Measurements from ENCODE around the gene NOC4L.
"Not testable (repeated sequence)": the region's sequence is repeated elsewhere in the genome, so short reads cannot be mapped to it uniquely, and the experiment has no call there.

NOC4L gene

DNA sequence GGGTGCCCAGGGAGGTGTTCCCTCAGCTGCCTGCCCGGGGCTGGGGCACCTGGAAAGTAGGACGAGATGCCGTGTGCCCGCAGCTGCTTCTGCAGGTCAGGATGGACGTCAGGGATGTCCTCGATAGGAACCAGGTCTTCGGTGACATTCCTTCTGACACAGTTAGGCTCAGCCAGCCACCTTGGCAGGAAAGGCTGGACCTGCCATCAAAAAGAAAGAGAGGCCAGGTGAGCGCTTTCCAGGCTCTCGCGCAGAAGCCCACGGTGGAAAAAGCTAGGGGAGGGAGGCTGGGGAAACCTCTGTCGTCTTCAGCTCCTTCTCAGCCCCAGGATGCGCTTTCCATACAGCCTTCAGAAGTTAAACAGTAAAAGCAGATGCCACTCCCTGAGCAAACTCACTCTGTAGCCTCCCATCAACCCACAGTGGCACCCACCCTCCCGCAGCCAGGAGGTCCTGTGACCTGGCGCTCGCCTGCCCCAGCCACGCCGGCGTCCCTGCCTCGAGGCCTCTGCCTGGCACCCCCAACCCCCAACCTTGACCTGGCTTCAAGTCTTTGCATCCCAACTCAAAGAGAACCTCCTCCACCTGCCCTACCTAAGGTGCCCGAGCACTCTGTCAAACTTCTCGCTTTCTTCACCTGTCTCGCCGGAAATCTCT lies 1.4 kb upstream of the NOC4L start:
- DNase-seq (ENCODE audit: low read depth in 3 of 3): no peak

DNA sequence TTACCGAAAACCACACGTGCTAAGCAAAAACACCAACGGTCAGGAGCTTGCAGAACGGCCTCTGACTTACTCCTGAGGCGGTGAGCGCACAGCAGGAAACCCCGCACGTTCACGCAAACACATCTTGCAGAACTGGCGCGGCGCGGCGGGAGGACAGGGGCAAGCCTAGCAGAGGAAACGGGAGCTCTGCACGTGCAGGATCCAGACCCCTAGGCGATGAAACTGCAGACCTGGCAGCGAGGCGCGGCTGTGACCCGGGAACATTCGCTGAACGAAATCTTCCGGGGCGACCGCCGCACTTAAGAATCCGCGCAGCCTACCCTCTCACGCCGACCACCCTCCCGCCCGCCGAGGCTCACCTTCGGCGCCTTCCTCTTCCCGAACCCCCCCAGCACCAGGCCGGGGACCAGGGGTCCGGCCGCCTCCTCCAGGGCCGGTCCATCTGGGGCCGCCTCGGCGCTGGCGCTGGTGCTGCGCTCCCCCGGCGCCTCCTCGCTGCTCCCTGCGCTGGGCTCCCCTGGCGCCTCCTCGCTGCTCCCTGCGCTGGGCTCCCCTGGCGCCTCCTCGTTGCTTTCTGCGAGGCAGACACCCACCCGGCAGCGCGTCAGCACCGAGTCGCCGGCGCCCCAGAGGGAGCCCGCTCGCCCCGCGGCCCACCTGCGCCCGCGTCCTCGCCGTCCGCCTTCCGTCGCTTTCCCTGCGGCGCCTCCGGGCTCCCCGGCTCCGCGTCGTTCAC lies 753 bp upstream of the NOC4L start:
- no peak for DNase-seq (ENCODE audit: low read depth in 3 of 3)

DNA sequence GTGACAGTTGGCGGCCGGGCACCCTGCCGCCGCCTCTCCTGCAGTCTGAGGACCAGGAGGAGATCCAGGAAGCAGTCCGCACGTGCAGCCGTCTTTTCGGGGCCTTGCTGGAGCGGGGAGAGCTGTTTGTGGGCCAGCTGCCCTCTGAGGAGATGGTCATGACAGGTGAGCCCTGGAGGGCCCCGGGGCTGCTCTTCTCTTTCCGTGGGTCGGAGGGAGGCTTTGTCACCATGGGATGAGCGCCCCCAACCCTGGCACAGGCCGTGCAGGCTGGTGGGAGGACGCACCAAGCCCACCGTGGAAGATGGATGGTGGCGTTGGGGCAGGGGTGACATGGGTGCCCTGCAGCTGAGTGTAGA lies 532 bp downstream of the NOC4L start:
- DNase-seq (ENCODE audit: low read depth in 3 of 3): no peak

DNA sequence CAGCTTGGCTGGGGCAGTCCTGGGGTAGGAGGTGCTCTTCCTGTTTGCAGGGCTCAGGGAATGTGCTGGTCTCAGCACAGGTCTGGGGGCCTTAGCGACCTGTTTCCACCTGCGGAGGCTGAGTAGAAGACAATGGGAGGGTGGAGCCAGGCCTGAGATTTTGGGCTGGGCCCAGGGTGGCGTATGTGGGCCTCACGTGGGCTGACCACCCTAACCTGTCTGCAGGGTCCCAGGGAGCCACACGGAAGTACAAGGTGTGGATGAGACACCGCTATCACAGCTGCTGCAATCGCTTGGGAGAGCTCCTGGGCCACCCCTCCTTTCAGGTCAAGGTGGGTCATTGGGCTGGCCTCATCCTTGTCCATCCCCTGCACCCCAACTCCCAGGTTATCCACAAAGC lies 1.1 kb downstream of the NOC4L start:
- no peak for DNase-seq (ENCODE audit: low read depth in 3 of 3)

DNA sequence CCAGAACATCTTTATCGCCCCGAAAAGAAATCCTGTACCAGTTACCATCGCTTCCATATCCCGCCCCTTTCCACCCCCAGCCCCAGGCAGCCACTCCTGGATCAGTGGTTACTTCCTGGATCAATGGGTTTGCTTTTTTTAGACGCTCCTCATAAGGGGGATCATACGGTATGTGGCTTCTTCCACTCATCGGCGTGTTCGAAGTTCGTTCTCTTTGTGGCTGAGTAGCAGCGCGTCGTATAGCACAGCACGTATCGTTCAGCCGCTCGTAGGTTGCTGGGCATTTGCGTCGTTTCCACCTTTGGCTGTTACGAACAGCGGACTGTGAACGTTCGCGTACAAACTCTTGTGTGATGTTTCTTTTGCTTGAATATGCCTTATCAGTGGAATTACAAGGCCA lies 1.8 kb downstream of the NOC4L start:
- no peak for DNase-seq (ENCODE audit: low read depth in 3 of 3)

DNA sequence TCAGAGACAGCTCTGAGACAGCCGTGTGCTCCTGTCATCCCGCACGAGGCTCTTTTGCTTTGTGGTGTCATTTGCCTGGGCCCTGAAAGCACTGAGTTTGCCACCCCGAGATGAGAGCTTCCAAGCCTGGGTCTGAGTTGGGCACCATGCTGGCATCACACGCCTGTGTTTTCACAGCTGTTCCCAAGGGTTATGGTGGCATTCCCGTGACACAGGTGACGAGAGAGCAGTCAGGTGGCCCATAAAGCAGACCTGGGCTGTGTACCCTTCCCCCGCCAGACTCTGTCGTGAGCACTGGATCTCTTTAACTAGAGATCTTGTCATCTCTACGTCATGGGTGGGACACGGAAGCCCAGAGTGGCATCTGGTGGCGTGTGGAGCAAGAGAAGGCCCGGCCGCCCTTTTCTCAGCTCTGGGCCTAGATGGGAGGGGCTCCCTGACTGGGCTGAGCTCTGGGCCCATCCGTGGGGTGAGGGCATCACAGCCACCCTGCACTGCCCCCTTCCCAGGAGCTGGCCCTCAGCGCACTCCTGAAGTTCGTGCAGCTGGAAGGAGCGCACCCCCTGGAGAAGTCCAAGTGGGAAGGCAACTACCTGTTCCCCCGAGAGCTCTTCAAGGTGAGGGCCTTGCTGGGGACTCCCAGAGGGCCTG lies 2.6 kb downstream of the NOC4L start:
- DNase-seq (ENCODE audit: low read depth in 3 of 3): no peak

DNA sequence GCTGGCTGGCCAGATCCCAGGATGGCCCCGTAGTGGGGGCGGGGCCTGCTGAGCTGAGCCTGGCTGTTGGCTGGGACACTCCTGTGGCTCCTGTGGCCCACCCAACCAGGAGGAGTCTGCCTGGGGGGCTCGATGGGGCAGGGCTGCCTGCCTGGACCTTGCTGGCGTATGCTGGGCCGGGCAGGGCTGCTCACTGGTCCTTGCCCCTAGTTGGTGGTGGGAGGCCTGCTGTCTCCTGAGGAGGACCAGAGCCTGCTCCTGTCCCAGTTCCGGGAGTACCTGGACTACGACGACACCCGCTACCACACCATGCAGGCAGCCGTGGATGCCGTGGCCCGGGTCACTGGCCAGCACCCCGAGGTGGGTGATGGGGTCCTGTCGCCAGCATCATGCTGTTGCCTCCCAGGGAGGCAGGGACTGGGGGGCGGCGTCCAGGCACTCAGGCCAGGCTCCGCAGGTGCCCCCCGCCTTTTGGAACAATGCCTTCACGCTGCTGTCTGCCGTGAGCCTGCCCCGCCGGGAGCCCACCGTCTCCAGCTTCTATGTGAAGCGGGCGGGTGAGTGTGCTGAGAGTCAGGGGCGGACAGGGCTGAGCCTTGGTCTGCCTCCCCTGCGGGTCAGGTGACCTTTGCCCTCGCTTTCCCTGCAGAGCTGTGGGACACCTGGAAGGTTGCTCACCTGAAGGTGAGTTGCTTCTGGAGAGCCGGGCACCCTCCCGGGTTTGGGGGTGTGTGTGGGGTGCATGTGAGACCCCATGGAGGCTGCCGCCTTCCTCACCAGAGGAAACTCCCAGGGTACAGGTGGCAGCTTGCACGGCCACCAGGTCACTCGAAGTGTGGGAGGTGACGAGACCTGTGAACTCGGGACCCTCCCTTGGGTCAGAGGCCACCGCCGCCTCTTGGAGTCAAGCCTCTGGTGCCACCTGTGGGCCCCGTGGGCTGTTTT lies 3.4 kb downstream of the NOC4L start:
- DNase-seq (ENCODE audit: low read depth in 3 of 3): no peak

DNA sequence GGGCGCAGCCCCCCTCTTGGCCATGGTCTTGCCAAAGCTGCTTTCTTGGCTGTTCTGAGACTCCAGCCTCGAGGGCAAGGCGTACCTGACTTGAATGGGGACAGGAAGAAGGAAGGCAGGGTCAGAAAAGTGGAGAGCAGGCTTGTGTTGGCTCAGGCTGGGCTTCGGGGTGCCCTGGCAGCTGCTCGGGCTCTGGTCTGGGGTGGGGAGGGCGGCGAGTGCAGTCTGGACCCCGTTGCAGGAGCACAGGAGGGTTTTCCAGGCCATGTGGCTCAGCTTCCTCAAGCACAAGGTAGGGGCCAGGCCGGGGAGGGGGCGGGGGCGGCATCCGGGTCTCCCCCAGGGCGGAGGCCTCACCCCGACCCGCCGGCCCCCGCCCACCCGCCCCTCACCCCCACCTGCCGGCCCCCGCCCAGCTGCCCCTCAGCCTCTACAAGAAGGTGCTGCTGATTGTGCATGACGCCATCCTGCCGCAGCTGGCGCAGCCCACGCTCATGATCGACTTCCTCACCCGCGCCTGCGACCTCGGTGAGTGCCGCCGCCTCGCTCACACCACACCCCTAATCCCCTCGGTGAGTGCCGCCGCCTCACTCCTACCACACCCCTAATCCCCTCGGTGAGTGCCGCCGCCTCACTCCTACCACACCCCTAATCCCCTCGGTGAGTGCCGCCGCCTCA lies 4.2 kb downstream of the NOC4L start:
- no peak for DNase-seq (ENCODE audit: low read depth in 3 of 3)

DNA sequence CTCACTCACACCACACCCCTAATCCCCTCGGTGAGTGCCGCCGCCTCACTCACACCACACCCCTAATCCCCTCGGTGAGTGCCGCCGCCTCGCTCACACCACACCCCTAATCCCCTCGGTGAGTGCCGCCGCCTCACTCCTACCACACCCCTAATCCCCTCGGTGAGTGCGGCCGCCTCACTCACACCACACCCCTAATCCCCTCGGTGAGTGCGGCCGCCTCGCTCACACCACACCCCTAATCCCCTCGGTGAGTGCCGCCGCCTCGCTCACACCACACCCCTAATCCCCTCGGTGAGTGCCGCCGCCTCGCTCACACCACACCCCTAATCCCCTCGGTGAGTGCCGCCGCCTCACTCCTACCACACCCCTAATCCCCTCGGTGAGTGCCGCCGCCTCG lies 5.3 kb downstream of the NOC4L start:
- not testable (repeated sequence) for DNase-seq (ENCODE audit: low read depth in 3 of 3)

DNA sequence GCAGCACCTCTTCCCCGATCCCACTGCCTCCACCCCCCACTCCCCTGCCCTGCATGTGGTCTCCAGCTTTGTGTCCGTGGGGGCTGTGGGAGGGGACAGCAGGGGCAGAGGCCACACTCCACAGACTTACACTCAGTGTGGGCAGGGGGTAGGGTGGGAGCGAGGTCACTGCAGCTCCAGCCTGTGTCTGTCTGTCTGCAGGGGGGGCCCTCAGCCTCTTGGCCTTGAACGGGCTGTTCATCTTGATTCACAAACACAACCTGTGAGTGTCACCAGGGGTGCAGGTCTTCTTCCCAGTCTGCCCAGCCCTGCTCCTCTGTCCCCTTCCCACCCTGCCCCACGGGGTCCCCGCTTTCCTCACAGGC lies 6.5 kb downstream of the NOC4L start:
- no peak for DNase-seq (ENCODE audit: low read depth in 3 of 3)

DNA sequence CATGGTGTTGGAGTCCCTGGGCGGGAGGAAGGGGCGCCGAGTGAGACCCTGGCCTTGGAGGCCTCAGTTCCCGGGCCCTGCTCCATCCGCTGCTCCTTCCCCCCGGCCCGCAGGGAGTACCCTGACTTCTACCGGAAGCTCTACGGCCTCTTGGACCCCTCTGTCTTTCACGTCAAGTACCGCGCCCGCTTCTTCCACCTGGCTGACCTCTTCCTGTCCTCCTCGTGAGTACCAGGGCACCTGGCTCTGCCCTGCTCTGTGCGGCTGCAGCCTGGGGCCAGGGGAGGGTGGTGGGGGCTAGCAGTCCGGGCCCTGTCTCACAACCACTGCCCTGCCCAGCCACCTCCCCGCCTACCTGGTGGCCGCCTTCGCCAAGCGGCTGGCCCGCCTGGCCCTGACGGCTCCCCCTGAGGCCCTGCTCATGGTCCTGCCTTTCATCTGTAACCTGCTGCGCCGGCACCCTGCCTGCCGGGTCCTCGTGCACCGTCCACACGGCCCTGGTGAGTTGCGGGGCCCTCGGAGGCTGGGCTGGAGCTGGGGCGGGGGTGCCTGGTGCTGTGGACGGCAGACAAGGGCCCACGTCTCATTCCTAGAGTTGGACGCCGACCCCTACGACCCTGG lies 7.0 kb downstream of the NOC4L start:
- no peak for DNase-seq (ENCODE audit: low read depth in 3 of 3)

DNA sequence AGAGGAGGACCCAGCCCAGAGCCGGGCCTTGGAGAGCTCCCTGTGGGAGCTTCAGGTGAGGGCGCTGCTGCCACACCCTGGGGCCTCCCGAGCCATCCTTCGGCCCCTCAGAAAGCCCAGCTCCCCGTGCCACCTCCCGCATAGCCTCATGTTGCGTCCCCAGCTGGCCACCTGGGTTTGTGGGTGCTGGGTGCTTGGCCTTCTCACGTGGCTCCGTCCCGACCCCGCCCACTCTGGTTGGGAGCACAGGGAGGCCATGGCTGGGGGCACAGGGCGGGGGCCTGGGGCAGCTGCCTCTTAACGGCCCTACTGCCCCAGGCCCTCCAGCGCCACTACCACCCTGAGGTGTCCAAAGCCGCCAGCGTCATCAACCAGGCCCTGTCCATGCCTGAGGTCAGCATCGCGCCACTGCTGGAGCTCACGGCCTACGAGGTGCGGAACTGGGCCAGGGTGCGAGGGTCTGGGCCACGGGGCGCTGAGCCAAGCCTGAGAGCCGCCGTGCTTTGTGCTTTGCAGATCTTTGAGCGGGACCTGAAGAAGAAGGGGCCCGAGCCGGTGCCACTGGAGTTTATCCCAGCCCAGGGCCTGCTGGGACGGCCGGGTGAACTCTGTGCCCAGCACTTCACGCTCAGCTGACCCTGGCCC lies 7.6 kb downstream of the NOC4L start:
- DNase-seq (ENCODE audit: low read depth in 3 of 3): no peak

DNA sequence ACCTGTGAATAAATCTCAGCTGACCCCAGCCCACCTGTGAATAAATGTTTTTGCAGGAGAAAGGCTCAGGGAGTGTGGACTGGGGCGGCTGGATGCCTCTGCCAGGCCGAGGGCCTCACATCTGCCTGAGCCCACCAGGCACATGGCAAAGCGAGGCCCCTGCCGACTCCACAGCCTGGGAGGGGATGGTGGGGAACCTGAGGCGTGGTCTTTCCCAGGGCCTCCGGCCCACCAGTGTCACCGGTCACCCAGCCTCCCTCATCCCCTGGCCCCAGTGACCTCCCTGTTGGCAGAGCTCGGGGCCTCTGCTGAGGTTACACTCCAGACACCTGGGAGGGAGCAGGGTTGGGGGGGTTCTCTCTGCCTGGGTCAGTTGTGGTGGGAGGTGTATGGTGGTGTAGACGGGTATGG lies 8.2 kb downstream of the NOC4L start:
- DNase-seq (ENCODE audit: low read depth in 3 of 3): no peak

DNA sequence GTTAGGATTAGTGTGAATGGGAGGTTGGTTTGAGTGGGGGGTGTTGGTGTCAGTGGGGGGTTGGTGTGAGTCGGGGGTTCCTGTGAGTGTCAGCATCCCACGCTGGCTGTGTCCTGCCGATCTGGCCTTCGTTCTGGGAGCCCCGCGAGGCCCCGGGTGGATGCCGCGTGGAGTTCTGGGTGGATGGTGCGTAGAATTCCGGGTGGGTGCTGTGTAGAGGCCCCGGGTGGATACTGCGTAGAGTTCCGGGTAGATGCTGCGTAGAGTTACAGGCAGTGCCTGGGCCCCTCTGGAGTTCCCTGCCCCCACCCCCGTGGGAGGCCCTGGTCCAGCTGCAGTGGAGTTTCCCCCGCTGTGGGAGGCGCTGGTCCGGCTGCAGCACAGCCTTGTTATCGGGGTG lies 8.7 kb downstream of the NOC4L start:
- DNase-seq (ENCODE audit: low read depth in 3 of 3): no peak

DNA sequence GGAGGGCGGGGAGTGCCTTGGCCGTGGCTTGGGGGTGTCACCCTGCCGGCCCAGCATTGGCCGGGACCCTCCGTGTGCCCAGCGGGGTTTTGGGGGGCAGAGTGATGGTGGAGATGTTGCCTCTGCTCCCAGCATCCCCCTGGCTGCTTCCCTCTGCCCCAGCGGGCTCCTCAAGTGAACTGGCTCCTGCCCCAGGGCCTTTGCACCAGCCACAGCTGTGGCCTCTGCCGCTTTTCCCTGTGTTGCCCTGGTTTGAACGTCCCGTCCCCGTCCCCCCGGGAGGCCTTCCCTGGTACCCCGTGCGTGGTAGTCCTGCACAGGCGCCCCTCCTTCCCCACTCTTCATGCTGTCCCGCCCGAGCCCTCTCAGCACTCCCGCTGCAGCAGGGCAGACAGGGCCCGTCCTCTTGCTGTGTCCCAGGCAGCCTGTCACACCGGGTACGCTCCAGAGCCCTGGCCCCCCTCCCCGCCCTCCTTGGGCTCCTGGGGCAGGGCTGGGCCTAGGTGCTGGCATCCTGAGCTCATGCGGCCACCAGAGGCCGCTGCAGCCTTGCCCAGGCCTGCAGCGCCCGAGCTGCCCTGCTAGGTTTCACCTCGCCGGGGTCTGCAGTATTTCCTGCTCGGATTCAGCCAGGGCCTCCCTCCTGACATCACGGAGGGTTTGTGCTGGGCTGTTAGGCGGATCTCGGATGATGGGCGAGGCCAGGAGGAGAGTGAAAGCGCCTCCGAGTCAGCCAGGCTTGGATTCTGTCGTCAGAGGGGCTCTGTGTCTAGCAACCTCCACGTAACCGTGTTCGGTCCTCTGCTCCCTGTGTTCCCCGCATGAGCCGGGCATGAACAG lies 9.5 kb downstream of the NOC4L start:
- DNase-seq (ENCODE audit: low read depth in 3 of 3): peak; percentile 36 to 50 (median 48)

DNA sequence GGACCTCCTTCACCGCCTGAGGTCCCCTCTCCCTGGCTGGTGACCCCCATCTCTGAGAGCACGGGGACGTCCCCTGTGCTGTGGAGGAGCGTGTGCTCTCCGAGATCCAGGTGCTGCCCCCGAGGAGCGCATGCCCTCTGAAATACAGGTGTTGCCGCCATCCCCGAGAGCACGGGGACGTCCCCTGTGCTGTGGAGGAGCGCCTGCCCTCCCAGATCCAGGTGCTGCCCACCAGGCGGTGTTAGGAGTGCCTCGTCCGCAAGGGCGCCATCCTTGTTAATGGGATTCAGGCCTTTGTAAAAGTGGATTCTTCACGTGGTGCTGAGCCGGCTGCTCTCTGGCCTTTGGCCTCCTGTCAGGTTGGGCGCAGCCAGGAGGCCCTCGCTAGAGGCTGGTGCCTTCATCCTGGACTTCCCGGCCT lies 10.1 kb downstream of the NOC4L start:
- DNase-seq (ENCODE audit: low read depth in 3 of 3): no peak

DNA sequence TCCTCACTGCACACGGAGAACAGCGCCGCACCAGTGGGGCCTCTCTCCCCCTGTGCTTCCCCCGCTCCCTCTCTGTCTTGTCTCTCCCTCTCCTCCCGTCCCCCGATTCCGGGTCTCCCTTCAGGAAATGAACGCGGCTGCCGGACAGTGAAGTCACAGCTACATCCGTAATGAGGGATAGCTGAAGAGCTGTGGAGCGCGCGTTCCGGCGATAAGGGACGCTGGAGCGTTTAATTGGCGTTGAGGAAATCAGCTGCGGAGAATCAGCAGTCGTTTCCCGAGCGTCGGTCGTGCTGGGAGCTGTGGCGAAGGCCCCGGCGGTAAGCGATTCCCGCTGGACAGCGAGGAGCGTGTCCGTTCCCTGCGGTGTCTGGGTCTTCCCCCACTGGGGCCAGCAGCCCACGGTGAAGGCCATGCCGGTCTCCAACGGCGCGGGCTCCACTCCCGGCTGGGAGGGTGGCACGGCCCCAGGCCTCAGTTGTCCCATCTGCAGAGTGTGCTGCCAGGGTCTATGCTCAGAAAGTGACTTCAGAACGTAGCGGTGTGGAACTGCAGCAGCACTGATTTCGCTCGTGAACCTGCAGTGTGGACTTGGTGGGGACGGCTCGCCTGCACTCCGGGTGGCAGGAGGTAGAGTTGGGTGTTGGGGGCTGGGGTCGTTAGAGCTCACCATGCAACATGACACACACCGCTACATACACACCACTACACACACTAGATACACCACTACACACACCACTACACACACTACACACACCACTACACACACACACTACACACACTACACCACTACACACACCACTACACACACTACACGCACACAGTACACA lies 10.9 kb downstream of the NOC4L start:
- no peak for DNase-seq (ENCODE audit: low read depth in 3 of 3)

DNA sequence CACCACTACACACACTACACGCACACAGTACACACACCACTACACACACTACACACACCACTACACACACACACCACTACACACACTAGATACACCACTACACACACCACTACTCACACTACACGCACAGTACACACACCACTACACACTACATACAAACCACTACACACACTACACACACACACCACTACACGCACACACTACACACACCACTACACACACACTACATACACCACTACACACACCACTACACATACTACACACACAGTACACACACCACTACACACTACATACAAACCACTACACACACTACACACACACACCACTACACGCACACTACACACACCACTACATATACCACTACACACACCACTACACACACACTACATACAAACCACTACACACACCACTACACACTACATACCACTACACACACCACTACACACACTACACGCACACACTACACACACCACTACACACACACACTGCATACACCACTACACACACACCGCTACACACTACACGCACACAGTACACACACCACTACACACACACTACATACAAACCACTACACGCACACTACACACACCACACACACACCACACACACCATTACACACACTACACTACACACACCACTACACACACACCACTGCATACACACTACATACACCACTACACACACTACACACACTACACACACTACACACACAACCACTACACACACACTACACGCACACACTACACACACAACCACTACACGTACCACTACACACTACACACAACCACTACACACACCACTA lies 11.7 kb downstream of the NOC4L start:
- DNase-seq (ENCODE audit: low read depth in 3 of 3): no peak

All from stimulated activated CD4-positive, alpha-beta T cell treated with anti-CD3 and anti-CD28 coated beads, TNF-alpha, amount 100 ng/mL, for 4 hours (primary cell).